SKM-1 (cell line): ENCODE measurements around the gene SH3D21.

Experiments
- DNase-seq: peaks from one replicate; lab custom pipeline; 2025; ENCODE audit not compliant: unreplicated experiment; lab: John Stamatoyannopoulos, UW

The SH3D21 gene

GRCh38 chr1:36328713-36329112 is 22.5 kb downstream of the SH3D21 start:
- no peak for DNase-seq

DNA sequence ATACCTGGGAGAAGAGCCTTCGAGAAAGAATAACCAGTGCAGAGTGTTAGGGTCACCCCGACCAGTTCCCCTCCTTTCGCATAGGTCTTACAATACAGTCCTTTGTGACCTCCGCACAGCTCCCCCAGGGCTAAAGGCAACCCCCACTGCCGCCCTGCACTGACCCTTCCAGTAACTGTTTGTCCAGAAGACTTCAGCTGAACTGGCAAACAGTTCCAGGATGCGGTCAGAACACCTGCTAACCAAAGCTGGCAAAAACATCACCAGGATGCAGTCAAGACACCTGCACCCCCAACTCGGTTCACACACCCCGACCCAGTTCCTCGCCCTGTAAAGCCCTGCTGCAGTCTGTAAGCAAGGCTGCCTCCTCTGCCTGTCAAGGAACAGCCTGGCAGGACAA is 23.6 kb downstream of the SH3D21 start:
- no peak for DNase-seq

DNA sequence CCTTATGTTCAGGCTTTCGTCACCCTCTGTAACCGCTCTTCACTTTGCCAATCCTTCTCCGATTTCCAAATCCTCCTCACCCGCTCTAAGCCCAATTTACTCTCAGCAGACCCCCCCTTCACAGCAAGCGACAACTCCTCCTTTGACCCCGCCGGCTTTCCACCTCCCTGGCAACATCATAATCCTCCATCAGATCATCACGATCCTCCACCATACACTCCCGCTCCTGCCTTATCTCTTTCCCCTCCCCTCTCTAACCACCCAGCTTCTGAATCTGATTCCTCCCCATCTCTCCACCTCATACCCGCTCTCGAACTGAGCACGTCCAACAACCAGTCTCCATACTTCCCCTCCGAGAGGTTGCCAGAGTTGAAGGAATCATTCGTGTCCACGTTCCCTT is 24.8 kb downstream of the SH3D21 start:
- no peak for DNase-seq

- no peak for DNase-seq
Observed at GRCh38 chr1:36337830-36338229, 31.7 kb downstream of the SH3D21 start.

GRCh38 chr1:36339215-36339614 is 33.0 kb downstream of the SH3D21 start:
- no peak for DNase-seq

- no peak for DNase-seq
Observed at GRCh38 chr1:36339615-36340014, 33.4 kb downstream of the SH3D21 start.

- DNase-seq, result no peak
Observed at GRCh38 chr1:36341626-36342320, 35.6 kb downstream of the SH3D21 start.

DNA sequence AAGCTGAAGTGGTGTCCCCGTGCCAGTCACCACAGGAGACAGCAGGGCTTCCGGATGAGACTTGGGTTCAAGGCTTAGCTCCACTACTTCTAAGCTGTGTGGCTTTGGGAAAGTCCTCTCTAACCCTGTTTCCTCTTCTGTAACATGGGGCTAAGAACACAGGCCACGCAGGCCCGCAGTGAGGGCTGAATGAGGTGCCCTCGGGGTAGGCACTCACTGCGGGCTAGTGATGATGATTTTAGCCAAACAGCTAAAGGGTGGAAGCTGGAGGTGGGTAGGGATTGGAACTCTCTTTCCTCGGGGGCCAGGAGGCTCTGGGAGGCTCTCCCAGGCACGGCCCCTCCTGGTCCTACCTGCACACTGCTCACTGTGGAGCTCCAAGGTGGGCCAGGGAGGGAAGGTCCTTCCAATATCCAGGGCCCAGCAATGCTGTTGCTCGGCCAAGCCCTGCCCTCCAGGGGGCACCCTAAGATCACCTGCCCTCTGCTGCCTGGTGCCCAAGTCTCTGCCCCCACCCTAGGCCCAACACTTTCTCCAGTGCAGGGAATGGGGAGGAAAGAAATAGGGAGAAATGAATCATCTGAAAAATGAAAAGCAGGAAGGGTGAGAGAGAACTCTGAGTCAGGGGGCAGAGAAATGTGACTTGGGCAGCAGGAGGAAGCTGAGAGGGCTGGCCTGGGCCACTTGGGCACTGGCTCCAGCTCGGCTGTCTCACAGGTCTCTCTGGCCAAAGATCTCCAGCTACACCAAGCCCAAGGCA is 36.4 kb downstream of the SH3D21 start:
- no peak for DNase-seq

- DNase-seq, result no peak
Observed at GRCh38 chr1:36343651-36344394, 37.7 kb downstream of the SH3D21 start.

DNA sequence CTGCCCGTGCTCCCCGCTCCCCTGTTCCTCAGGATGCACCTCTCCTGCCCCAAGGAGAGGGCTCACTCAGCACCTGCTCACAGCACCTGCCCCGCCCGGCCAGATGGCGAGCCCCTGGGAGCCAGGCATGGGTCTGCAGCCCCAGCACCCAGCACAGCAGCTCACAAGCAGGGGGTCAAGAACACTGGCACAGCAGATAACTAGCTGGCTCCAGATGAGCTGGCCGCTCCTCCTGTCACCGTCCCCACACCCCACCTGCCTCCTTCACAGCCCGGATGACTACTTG is 38.2 kb downstream of the SH3D21 start:
- no peak for DNase-seq

DNA sequence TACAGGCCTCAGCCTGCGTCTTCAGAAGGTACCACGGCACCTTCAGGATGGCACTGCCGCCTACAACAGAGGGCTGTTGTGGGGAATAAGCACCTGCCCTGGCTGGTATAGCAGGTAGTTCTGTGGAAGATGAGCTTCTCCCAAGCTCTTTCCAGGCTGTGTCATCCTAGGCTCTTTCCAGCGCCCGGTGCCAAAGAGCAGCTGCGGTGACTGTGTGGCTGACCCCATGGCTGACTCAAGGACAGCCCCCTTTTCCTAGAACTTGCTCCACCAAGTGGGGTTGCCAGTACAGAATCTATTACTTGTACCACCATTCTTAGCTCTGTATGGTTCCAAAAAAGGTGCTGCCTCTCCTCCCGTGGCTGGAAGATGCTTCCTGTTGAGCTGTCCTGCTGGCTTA is 39.2 kb downstream of the SH3D21 start:
- no peak for DNase-seq

DNA sequence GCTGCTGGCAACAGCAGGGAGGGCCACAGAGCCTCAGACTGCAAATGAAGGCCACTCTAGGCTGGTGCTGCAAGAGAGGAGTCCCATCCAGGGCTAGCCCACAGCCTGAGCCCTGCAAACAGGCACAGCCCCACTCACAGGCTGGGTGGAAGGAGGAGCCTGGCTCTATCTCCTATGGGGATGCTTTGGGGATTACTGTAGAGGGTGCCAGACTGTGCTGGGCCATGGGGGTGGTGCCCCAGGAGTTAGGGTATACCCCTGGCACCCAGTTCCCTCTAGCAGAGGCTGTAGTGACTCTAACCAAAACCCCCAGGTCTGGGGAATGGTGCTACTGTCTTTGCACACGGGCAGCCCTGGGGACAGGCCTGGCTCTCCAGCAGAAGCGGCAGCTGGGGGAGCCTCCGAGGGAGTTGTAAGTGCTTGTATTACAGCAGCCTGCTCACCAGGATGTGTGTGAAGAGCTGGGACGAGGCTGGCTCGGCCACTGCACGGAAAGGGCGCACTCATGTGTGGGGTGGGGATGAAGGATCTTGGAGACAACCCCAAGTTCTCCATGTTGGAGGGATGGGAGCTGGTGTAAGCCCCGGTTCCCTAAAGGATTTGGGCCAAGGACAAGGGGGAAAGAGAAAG is 40.7 kb downstream of the SH3D21 start:
- DNase-seq, result no peak

- DNase-seq, result no peak
Observed at GRCh38 chr1:36349241-36349671, 43.1 kb downstream of the SH3D21 start.

GRCh38 chr1:36349839-36350238 is 43.7 kb downstream of the SH3D21 start:
- no peak for DNase-seq

GRCh38 chr1:36350659-36351226 is 44.6 kb downstream of the SH3D21 start:
- no peak for DNase-seq

GRCh38 chr1:36351227-36351977 is 45.2 kb downstream of the SH3D21 start:
- no peak for DNase-seq

- no peak for DNase-seq
Observed at GRCh38 chr1:36352125-36352909, 46.1 kb downstream of the SH3D21 start.

DNA sequence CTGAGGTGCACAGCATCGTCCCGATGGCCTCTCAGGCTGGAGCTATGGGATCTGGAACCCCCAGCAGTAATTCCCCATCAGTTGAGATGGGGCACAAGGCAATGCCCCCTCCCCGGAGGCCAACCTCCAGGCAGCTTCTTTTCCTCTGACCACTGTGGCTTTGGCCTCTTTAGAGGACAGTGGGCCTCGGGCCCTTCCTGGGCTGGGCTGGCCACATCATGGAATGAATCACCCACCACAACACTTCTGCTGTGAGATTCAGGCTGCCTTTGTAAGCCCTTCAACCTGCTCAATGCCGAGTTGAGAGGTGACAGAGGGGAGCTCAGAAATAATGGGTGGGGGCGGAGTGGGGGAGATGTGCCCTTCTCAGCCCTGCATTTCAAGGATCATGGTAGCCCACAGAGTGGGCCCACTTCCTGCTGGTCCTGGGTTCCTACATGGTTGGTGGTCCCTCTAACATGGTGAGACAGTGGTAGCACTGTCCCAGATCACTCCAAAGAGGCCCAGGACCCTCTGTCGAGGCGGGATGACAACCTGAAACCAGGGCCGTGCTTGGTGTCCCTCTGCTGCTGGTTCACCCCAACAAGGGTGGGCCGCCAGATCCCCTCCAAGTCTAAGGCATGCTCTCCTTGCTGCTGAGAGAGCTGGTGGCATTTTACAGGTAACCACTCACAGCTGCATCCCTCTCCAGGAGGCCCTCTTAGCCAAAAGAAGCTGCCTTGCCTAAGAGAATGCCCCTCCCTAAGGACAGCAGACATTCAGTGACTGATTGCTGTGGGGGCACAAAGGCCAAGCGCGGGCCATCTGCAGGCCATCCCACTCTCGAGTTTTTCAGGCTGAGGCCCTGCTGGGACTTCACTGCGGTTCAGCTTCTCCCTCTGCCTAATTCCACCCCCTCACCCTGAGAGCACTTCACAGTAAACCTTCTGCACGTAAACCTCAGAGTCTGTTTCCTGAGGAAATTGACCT is 47.0 kb downstream of the SH3D21 start:
- no peak for DNase-seq

DNA sequence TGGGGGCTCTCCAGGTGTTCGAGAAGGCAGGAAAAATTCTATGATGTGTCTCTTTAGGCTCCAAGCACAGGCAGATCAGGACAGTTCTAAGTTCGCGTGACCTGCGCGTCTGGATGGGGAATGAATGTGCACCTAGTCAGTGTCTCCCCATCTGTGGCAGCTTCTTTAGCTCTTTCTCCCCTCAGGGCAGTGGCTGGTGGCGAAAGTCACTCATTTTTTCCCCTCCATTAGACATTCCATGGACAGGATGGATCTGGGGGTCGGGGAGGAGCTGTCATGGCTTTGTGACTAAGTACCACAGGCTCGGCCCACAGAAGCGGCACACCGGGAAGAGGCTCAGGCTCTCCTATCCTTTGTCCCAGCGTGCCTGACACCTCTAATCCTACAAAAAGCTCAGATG is 48.3 kb downstream of the SH3D21 start:
- DNase-seq, result no peak
